ENCODE data around the gene ARHGEF19. TPM values are rescaled to one million over a fixed set of nuclear protein-coding genes. Genes with fewer than 3 reads are reported as not detected.

The ARHGEF19 gene
- total RNA-seq, 2 experiments from 2014 or later, result 5.3 to 6.0 TPM

DNA sequence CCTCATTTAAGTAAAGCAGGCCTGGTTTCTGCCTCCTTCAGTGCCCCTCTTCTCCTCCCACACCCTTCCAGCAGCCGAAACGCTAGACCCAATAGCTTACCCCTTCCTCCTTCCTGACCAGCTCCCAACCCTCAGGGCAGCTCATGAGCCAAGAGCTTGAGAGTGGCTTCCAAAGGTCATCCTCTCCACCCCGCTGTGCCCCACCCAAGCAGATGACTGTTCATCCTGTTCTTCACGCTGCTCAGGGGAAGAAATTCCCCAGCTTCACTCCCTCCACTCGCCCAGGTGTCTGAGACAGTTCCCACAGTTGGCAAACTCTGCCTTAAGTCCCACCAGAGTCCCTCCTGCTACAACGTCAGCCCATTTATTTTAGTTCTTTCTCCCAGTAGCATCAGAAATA is 23.4 kb downstream of the ARHGEF19 start:
- CTCF ChIA-PET, result interaction anchor here (0.9 to 12.5 kb wide), 7 partner anchors 20 to 397 kb away, joined by 3 to 259 read pairs (median 5); partner anchors contain the start of gene FAM131C
- DNase-seq (no peak), ATAC-seq (no peak)
- Mint-ChIP-seq H3K27me3 (peaks cover 11% of the 10 kb centered on the region), H3K9me3 (ENCODE audit: low read depth) (no peaks in the 10 kb centered on the region), H3K4me1 (peaks cover 2% of the 10 kb centered on the region), H3K36me3 (no peaks in the 10 kb centered on the region), H3K4me3 (no peak overlapping the region), H3K27ac (no peak overlapping the region)

- Mint-ChIP-seq H3K27ac (no peak overlapping the region), H3K9me3 (ENCODE audit: low read depth) (no peaks in the 10 kb centered on the region), H3K27me3 (peaks cover 11% of the 10 kb centered on the region), H3K36me3 (no peaks in the 10 kb centered on the region), H3K4me3 (no peak overlapping the region), H3K4me1 (peaks cover 2% of the 10 kb centered on the region)
- ATAC-seq (peak; percentile 84), DNase-seq (peak; percentile 78)
- CTCF ChIA-PET, result interaction anchor here (0.6 to 12.5 kb wide), 13 partner anchors 12 to 404 kb away, joined by 3 to 259 read pairs (median 5); no protein-coding TSS in a partner anchor
Observed at GRCh38 chr1:16187748-16188401, 24.6 kb downstream of the ARHGEF19 start.

GRCh38 chr1:16186655-16187235 is 25.7 kb downstream of the ARHGEF19 start:
- peaks cover 11% of the 10 kb centered on the region for H3K27me3 Mint-ChIP-seq
- no peak for DNase-seq
- no peak overlapping the region for H3K27ac Mint-ChIP-seq
- ATAC-seq, result no peak
- H3K4me3 Mint-ChIP-seq, result no peak overlapping the region
- no peaks in the 10 kb centered on the region for H3K9me3 Mint-ChIP-seq (ENCODE audit: low read depth)
- CTCF ChIA-PET, result interaction anchor here (0.6 to 12.5 kb wide), 14 partner anchors 13 to 403 kb away, joined by 3 to 259 read pairs (median 4); no protein-coding TSS in a partner anchor
- H3K4me1 Mint-ChIP-seq, result peaks cover 2% of the 10 kb centered on the region
- H3K36me3 Mint-ChIP-seq, result no peaks in the 10 kb centered on the region

- peaks cover 2% of the 10 kb centered on the region for H3K4me1 Mint-ChIP-seq
- no peak overlapping the region for H3K27ac Mint-ChIP-seq
- no peak overlapping the region for H3K4me3 Mint-ChIP-seq
- H3K36me3 Mint-ChIP-seq, result no peaks in the 10 kb centered on the region
- DNase-seq, result no peak
- CTCF ChIA-PET, result interaction anchor here (1.1 to 12.5 kb wide), 3 partner anchors 91 to 128 kb away, joined by 3 to 259 read pairs (median 5); no protein-coding TSS in a partner anchor
- ATAC-seq, result no peak
- no peaks in the 10 kb centered on the region for H3K9me3 Mint-ChIP-seq (ENCODE audit: low read depth)
- peaks cover 6% of the 10 kb centered on the region for H3K27me3 Mint-ChIP-seq
Observed at GRCh38 chr1:16184557-16185303, 27.7 kb downstream of the ARHGEF19 start.

DNA sequence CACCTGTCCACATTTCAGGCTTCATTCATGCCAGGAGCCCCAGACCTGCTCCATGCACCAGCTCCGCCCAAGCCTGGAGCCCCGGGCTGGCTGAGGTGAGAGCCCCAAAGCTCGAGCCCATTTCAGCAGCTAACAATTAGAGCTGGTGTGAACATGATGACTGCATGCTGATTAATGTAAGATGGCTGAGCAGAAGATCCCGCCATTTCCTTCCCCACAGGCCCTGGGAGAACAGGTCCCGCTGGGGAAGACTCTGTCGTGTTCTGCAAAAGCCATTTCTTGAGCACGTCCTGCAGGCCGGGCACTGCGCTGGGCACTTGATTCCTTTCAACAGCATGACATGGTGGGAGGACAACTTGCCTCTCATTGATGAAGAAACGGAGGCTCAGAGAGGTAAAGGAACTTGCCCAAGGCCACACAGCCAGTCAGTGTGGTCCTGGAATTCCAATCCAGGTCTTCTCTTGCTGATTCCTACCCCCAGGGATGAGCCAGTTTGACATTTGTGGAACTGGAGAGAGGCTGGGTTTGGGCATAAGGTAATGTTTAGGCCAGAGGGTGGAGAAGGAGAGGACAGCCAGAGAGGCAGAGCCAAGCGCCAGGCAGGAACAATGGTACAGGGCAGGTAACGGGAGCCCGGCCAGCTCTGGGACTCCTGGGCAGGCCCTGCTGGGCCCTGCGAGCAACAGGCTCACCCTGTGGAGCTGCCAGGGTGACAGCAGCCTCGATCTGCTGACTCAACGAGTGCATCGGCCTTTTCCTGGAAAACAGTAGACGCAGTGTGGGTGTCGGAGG is 28.5 kb downstream of the ARHGEF19 start:
- no peak overlapping the region for H3K27ac Mint-ChIP-seq
- CTCF ChIA-PET, result interaction anchor here (12.5 kb wide), 1 partner anchor 102 kb away, joined by 259 read pairs; no protein-coding TSS in a partner anchor

DNA sequence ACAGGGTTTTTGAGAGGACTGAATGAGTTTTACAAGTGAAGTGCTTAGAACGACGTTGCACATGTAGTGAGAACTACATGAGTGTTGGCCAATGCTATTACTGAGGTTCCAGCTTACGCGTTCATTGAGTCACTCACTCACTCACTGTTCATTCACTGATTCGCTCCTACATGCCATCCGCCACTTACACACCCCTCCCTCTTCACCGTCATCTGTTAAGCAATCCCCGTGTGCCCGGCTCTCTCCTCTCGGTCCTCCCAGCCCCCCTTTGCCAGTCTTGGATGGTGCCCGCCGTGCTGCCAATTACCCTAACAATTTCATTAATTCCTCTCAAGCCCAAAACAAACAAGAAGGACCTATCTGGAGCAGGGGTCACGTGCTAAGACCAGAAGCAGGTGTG is 29.3 kb downstream of the ARHGEF19 start:
- no peak for DNase-seq
- no peak for ATAC-seq
- H3K27ac Mint-ChIP-seq, result no peak overlapping the region
- no peaks in the 10 kb centered on the region for H3K9me3 Mint-ChIP-seq (ENCODE audit: low read depth)
- no peaks in the 10 kb centered on the region for H3K36me3 Mint-ChIP-seq
- no peak overlapping the region for H3K4me3 Mint-ChIP-seq
- CTCF ChIA-PET, result interaction anchor here (12.5 kb wide), 1 partner anchor 101 kb away, joined by 259 read pairs; no protein-coding TSS in a partner anchor
- no peaks in the 10 kb centered on the region for H3K27me3 Mint-ChIP-seq
- peaks cover 2% of the 10 kb centered on the region for H3K4me1 Mint-ChIP-seq

More for the DNA sequence above, 28.5 kb downstream of the ARHGEF19 start:
- Mint-ChIP-seq H3K4me3 (no peak overlapping the region), H3K36me3 (no peaks in the 10 kb centered on the region), H3K9me3 (ENCODE audit: low read depth) (no peaks in the 10 kb centered on the region), H3K4me1 (peaks cover 2% of the 10 kb centered on the region), H3K27me3 (peaks cover 2% of the 10 kb centered on the region)
- DNase-seq (no peak), ATAC-seq (no peak)

- no peak for DNase-seq
- ATAC-seq, result no peak
- Mint-ChIP-seq H3K36me3 (no peaks in the 10 kb centered on the region), H3K27ac (no peak overlapping the region), H3K27me3 (no peaks in the 10 kb centered on the region), H3K4me1 (no peaks in the 10 kb centered on the region), H3K4me3 (no peak overlapping the region), H3K9me3 (ENCODE audit: low read depth) (no peaks in the 10 kb centered on the region)
- CTCF ChIA-PET, result interaction anchor here (1.1 to 12.5 kb wide), 2 partner anchors 10 to 100 kb away, joined by 3 to 259 read pairs; no protein-coding TSS in a partner anchor
Observed at GRCh38 chr1:16181887-16182719, 30.3 kb downstream of the ARHGEF19 start.

DNA sequence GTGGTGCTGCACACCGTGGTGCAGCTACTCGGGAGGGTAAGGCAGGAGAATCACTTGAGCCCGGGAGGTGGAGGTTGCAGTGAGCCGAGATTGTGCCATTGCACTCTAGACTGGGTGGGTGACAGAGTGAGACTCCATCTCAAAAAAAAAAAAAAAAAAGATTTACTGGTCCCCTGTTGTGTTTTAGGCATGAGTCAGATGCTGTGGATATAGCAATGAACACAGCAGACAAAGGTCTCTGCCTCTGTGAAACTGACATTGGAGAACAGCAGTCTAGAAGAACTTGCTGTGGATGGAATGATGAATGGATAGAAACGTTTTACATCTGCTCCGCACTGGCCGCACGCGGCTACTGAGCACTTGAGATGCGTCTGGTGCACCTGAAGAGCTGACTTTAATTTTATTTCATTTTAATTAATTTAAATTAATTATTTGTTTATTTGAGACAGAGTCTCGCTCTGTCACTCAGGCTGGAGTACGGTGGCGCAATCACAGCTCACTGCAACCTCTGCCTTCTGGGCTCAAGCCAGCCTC is 32.1 kb downstream of the ARHGEF19 start:
- H3K9me3 Mint-ChIP-seq (ENCODE audit: low read depth), result no peaks in the 10 kb centered on the region
- CTCF ChIA-PET, result interaction anchor here (12.5 kb wide), 1 partner anchor 98 kb away, joined by 259 read pairs; no protein-coding TSS in a partner anchor
- no peak for ATAC-seq
- no peak overlapping the region for H3K4me3 Mint-ChIP-seq
- no peaks in the 10 kb centered on the region for H3K27me3 Mint-ChIP-seq
- no peak overlapping the region for H3K27ac Mint-ChIP-seq
- DNase-seq, result no peak
- no peaks in the 10 kb centered on the region for H3K4me1 Mint-ChIP-seq
- no peaks in the 10 kb centered on the region for H3K36me3 Mint-ChIP-seq

- ATAC-seq, result no peak
- DNase-seq, result no peak
- H3K36me3 Mint-ChIP-seq, result no peaks in the 10 kb centered on the region
- CTCF ChIA-PET, result interaction anchor here (1.1 to 2.0 kb wide), 2 partner anchors 16 to 96 kb away, joined by 3 to 7 read pairs; no protein-coding TSS in a partner anchor
- H3K27ac Mint-ChIP-seq, result no peak overlapping the region
- no peaks in the 10 kb centered on the region for H3K4me1 Mint-ChIP-seq
- H3K27me3 Mint-ChIP-seq, result no peaks in the 10 kb centered on the region
- H3K4me3 Mint-ChIP-seq, result no peak overlapping the region
- no peaks in the 10 kb centered on the region for H3K9me3 Mint-ChIP-seq (ENCODE audit: low read depth)
Observed at GRCh38 chr1:16178596-16179497, 33.6 kb downstream of the ARHGEF19 start.

- Mint-ChIP-seq H3K9me3 (ENCODE audit: low read depth) (no peaks in the 10 kb centered on the region), H3K4me1 (no peaks in the 10 kb centered on the region), H3K4me3 (no peak overlapping the region), H3K27ac (no peak overlapping the region), H3K27me3 (no peaks in the 10 kb centered on the region), H3K36me3 (no peaks in the 10 kb centered on the region)
- CTCF ChIA-PET, result no interaction called here
- DNase-seq, result no peak
- ATAC-seq, result no peak
Observed at GRCh38 chr1:16177306-16177705, 35.1 kb downstream of the ARHGEF19 start.

DNA sequence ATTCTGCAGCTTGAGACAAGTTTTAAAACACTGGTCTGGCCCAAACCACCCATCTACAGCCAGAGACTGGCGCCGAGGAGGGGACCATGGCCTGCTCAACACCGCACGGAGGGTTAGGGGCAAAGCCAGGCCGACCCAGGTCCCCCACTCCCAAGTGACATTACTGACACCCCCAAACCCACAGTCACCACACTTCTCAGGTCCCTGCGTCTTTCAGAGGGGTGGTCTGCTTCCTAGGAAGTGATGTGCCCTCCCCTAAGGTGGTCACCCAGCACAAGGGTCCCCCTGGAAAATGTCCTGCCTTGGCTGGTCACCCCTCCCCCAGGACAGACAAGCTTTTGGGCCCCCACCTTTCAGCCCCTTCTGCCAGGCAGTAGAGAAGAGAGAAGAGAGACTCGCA is 35.8 kb downstream of the ARHGEF19 start:
- H3K27me3 Mint-ChIP-seq, result no peaks in the 10 kb centered on the region
- CTCF ChIA-PET, result interaction anchor here (1.6 kb wide), 1 partner anchor 13 kb away, joined by 4 read pairs; no protein-coding TSS in a partner anchor
- H3K27ac Mint-ChIP-seq, result no peak overlapping the region

More for the DNA sequence above, 35.8 kb downstream of the ARHGEF19 start:
- no peak for ATAC-seq
- Mint-ChIP-seq H3K36me3 (no peaks in the 10 kb centered on the region), H3K4me1 (no peaks in the 10 kb centered on the region), H3K4me3 (no peak overlapping the region), H3K9me3 (ENCODE audit: low read depth) (no peaks in the 10 kb centered on the region)
- DNase-seq, result no peak

All from activated CD8-positive, alpha-beta memory T cell treated with anti-CD3 and anti-CD28 coated beads, Interleukin-2, amount 10 ng/mL, durations not matched to agents 7 days and 5 days (primary cell).